OCI-LY7 (cell line): Measurements from ENCODE around the gene MTA3. TPM values are rescaled to one million over a fixed set of nuclear protein-coding genes. Genes with fewer than 3 reads are reported as not detected.

Experiments
- BruUV-seq: library from RNA; stranded (reverse); fragments of 400-500 nt; replicated peaks from 2 replicates; lab custom pipeline; 2021; lab: Mats Ljungman, UMichigan
- CTCF ChIA-PET: fragments of 300-600 bp; sonication (Branson Sonifier 250); formaldehyde crosslinking; loops from one replicate; lab custom pipeline; 2022; ENCODE audit warnings: antibody characterized with exemption; ENCODE audit not compliant: unreplicated experiment; lab: Charles Lee
- POLR2A ChIA-PET: fragments of 300-600 bp; sonication (Branson Sonifier 250); formaldehyde crosslinking; loops from one replicate; lab custom pipeline; 2022; ENCODE audit warnings: antibody characterized with exemption; lab: Charles Lee
- DNase-seq: peaks from one replicate; pipeline ENCODE4 v3.0.0-alpha.2; 2015; ENCODE audit warnings: low spot score
- H2AFZ ChIP-seq: fragments of 200-600 bp; sonication (generic), shearing (Covaris generic); 2 replicates; pipeline ENCODE4 v1.6.1; 2014; ENCODE audit warnings: mild to moderate bottlenecking, antibody characterized with exemption, low read length, moderate library complexity
- H3K27ac ChIP-seq: fragments of 200-600 bp; sonication (generic); 2 replicates; pipeline ENCODE4 v1.5.1; 2014; ENCODE audit warnings: mixed run types, low read depth, mild to moderate bottlenecking, moderate library complexity, low read length, inconsistent platforms; ENCODE audit not compliant: poor library complexity, severe bottlenecking
- H3K36me3 ChIP-seq: fragments of 200-600 bp; sonication (generic); 2 replicates; pipeline ENCODE4 v1.6.1; 2014; ENCODE audit warnings: mild to moderate bottlenecking, antibody characterized with exemption, low read length, moderate library complexity, mixed read lengths; ENCODE audit not compliant: insufficient read depth
- H3K4me1 ChIP-seq: fragments of 200-600 bp; sonication (generic); 2 replicates; pipeline ENCODE4 v1.5.1; 2014; ENCODE audit warnings: mild to moderate bottlenecking, low read length; ENCODE audit not compliant: insufficient read depth, poor library complexity, severe bottlenecking
- H3K4me2 ChIP-seq: fragments of 200-600 bp; sonication (generic); 2 replicates; pipeline ENCODE4 v1.6.1; 2014; ENCODE audit warnings: mild to moderate bottlenecking, low read length
- H3K4me3 ChIP-seq: fragments of 200-600 bp; sonication (generic); 2 replicates; pipeline ENCODE4 v1.5.1; 2014; ENCODE audit warnings: mild to moderate bottlenecking, low read depth, low read length; ENCODE audit not compliant: poor library complexity, severe bottlenecking
- H3K79me2 ChIP-seq: fragments of 200-600 bp; sonication (generic); 2 replicates; pipeline ENCODE4 v1.6.1; 2016; ENCODE audit warnings: low read depth, mild to moderate bottlenecking, low read length, moderate library complexity, mixed read lengths; ENCODE audit not compliant: insufficient read depth
- H3K9me2 ChIP-seq: fragments of 200-600 bp; sonication (generic); 2 replicates; pipeline ENCODE4 v1.6.1; 2016; ENCODE audit warnings: mild to moderate bottlenecking, low read length, mixed read lengths; ENCODE audit not compliant: insufficient read depth
- H3K9me3 ChIP-seq: fragments of 200-600 bp; sonication (generic); 2 replicates; pipeline ENCODE4 v1.6.1; 2014; ENCODE audit warnings: mild to moderate bottlenecking, mixed run types, low read length, mixed read lengths
- H4K20me1 ChIP-seq: fragments of 200-600 bp; sonication (generic); 2 replicates; pipeline ENCODE4 v1.6.1; 2014; ENCODE audit warnings: mild to moderate bottlenecking, antibody characterized with exemption, low read length, moderate library complexity, mixed read lengths; ENCODE audit not compliant: insufficient read depth
- CTCF ChIP-seq: fragments of 200-600 bp; sonication (generic); conservative IDR thresholded peaks from 2 replicates; pipeline ENCODE4 v1.5.1; 2014; ENCODE audit warnings: mild to moderate bottlenecking, antibody characterized with exemption, low read length, moderate library complexity, mixed read lengths
- EZH2phosphoT487 ChIP-seq: fragments of 200-600 bp; sonication (generic); IDR thresholded peaks from 2 replicates; pipeline ENCODE4 v1.6.1; 2018; ENCODE audit warnings: low read depth, borderline replicate concordance, mild to moderate bottlenecking, mixed run types, antibody characterized with exemption, low read length, moderate library complexity, mixed read lengths
- intact Hi-C: fragments of 100-400 bp; cut with micrococcal nuclease; formaldehyde crosslinking; loops from one replicate; pipeline ENCODE4 v1.10.0; 2022; ENCODE audit not compliant: unreplicated experiment
- total RNA-seq, 2 experiments: library from RNA; depleted of rRNA in 1 of 2; stranded (reverse); fragments of >200 nt in 1 of 2; shearing (Covaris generic) in 1 of 2; gene quantifications; 2 replicates each; pipeline ENCODE4 v1.2.3, GENCODE V29; 2014 to 2022

MTA3 gene
- total RNA-seq, 2 experiments from 2014 or later, result 72.7 to 205 TPM

- Histone ChIP-seq H2AFZ (peak overlapping the region; percentile 39; the same call in 1 of the 2 replicates), H3K36me3 (no peaks in the 10 kb centered on the region), H4K20me1 (no peaks in the 10 kb centered on the region), H3K27ac (peak overlapping the region; percentile 90), H3K4me2 (peak overlapping the region; percentile 50; the same call in 1 of the 2 replicates), H3K4me1 (peaks cover 92% of the 10 kb centered on the region), H3K4me3 (no peak overlapping the region), H3K9me3 (no peaks in the 10 kb centered on the region), H3K79me2 (no peaks in the 10 kb centered on the region), H3K9me2 (no peaks in the 10 kb centered on the region)
- ChIA-PET POLR2A (interaction anchor here (0.6 to 1.9 kb wide), 8 partner anchors 8 to 149 kb away, joined by 3 to 8 read pairs (median 4); no protein-coding TSS in a partner anchor), CTCF (no interaction called here)
- DNase-seq, result no peak
- BruUV-seq, result no TSS peak
- TF ChIP-seq CTCF (no peak), EZH2phosphoT487 (no peak)
- intact Hi-C loops, result loop anchor here (10.0 kb wide), 1 partner anchor 652 kb away; no protein-coding TSS in a partner anchor
Observed at GRCh38 chr2:42562474-42563144, 5.8 kb upstream of the MTA3 start.

- Histone ChIP-seq H3K4me3 (peak overlapping the region; percentile 96), H3K27ac (peak overlapping the region; percentile 99), H3K79me2 (peaks cover 20% of the 10 kb centered on the region), H4K20me1 (no peaks in the 10 kb centered on the region), H2AFZ (peak overlapping the region; percentile 72), H3K36me3 (peaks cover 17% of the 10 kb centered on the region), H3K9me2 (no peaks in the 10 kb centered on the region), H3K9me3 (no peaks in the 10 kb centered on the region), H3K4me1 (peaks cover 67% of the 10 kb centered on the region), H3K4me2 (peak overlapping the region; percentile 90)
- CTCF ChIA-PET, result interaction anchor here (1.0 kb wide), 1 partner anchor 19 kb away, joined by 3 read pairs; no protein-coding TSS in a partner anchor
- no TSS peak for BruUV-seq
- POLR2A ChIA-PET, result interaction anchor here (0.6 to 2.8 kb wide), 9 partner anchors 9 to 654 kb away, joined by 3 to 58 read pairs (median 6); no protein-coding TSS in a partner anchor
- TF ChIP-seq EZH2phosphoT487 (no peak), CTCF (no peak)
- intact Hi-C loops, result loop anchor here (2.0 to 10.0 kb wide), 3 partner anchors 54 to 649 kb away; no protein-coding TSS in a partner anchor
- DNase-seq, result peak; percentile 56
Observed at GRCh38 chr2:42566025-42566424, 2.4 kb upstream of the MTA3 start.
